HFFc6 (cell line): ENCODE measurements around the gene FUNDC2. TPM values are rescaled to one million over a fixed set of nuclear protein-coding genes. Genes with fewer than 3 reads are reported as not detected.

Experiments used
- DNase-seq: peaks from one replicate; pipeline ENCODE4 v3.0.0-alpha.2; 2018
- H3K27ac Mint-ChIP-seq: 2 replicates; pipeline ENCODE4 v1.8.0; 2020; ENCODE audit warnings: mild to moderate bottlenecking, mixed read lengths
- H3K27me3 Mint-ChIP-seq: 2 replicates; pipeline ENCODE4 v1.8.0; 2021; ENCODE audit warnings: mild to moderate bottlenecking, moderate library complexity, mixed read lengths; ENCODE audit not compliant: insufficient read depth
- H3K36me3 Mint-ChIP-seq: 2 replicates; pipeline ENCODE4 v1.8.0; 2021; ENCODE audit warnings: low read depth, mixed read lengths
- H3K4me1 Mint-ChIP-seq: 2 replicates; pipeline ENCODE4 v1.8.0; 2020; ENCODE audit warnings: low read depth, mixed read lengths
- H3K4me3 Mint-ChIP-seq: 2 replicates; pipeline ENCODE4 v1.8.0; 2020; ENCODE audit warnings: mild to moderate bottlenecking, moderate library complexity, mixed read lengths
- H3K9me3 Mint-ChIP-seq: 2 replicates; pipeline ENCODE4 v1.8.0; 2020; ENCODE audit warnings: mild to moderate bottlenecking, mixed read lengths
- CTCF ChIP-seq: fragments of 200-600 bp; sonication (generic); IDR thresholded peaks from 2 replicates; pipeline ENCODE4 v1.5.0; 2021; ENCODE audit warnings: antibody characterized with exemption, mild to moderate bottlenecking
- total RNA-seq, 6 experiments: library from RNA; stranded (reverse); fragmentation: NEBNext Ultra II Directional; extraction: Animal tissue kit (Norgen Biotek cat#: 25700); gene quantifications; 2 replicates in 1 of 6; 3 replicates in 5 of 6; pipeline ENCODE4 v1.2.3, GENCODE V29; 2021

FUNDC2 gene
- total RNA-seq, 6 experiments from 2014 or later: 50.8 to 55.7 (median 53.3) TPM

DNA sequence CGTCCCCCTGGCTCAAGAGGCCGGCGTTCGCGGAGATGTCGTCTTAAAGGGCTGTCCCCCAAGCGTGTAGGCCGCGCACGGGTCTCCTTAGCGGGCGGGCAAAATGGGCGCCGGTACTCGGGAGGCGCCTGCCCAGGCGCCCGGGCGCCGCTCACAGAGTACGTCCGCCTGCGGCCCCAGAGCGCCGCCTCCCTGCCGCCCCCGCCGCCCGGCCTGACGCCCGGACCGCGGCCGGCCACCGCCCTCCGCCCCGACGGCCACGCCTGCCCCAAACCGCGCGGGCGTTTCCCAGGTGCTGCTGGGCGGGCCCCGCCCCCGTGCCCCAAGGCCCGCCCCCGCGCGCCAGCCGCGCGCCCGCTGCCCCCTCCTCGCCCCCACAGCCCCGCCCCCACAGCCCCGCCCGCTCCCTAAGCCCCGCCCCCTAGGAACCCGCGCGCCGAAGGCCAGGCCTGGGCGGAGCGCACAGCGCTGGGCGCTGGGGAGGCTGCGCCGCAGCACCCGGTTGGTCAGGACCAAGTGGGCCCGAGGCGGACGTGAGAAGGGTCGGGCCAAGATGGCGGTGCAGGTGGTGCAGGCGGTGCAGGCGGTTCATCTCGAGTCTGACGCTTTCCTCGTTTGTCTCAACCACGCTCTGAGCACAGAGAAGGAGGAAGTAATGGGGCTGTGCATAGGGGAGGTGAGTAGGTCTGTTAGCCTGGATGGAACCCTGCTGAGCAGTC, 44.5 kb downstream of the FUNDC2 start, which contains the start of the genes BRCC3, CMC4 and MTCP1:
BRCC3 (plus strand) TSS at position 534 of the 719 bp plus-strand sequence; CDS start at position 554, 20 bp downstream.
CMC4 (minus strand) TSS at position 162 of the 719 bp plus-strand sequence. CDS start 7,113 bp downstream, outside the sequence.
MTCP1 (minus strand) TSS at position 162 of the 719 bp plus-strand sequence. CDS start 5,126 bp downstream, outside the sequence.
- Mint-ChIP-seq H3K4me1 (peaks cover 63% of the 10 kb centered on the region), H3K9me3 (no peaks in the 10 kb centered on the region), H3K27ac (peak within 1 kb of the TSS; percentile 94), H3K27me3 (peaks cover 2% of the 10 kb centered on the region), H3K36me3 (peaks cover 17% of the 10 kb centered on the region), H3K4me3 (peak within 1 kb of the TSS; percentile 93)
- TF ChIP-seq CTCF: no peak
- DNase-seq: peak; percentile 64

GRCh38 chrX:155071694-155072280, 45.1 kb downstream of the FUNDC2 start:
- Mint-ChIP-seq H3K9me3 (no peaks in the 10 kb centered on the region), H3K27ac (peak overlapping the region; percentile 77), H3K36me3 (peaks cover 17% of the 10 kb centered on the region), H3K4me1 (peaks cover 63% of the 10 kb centered on the region), H3K27me3 (peaks cover 2% of the 10 kb centered on the region), H3K4me3 (peak overlapping the region; percentile 93)
- TF ChIP-seq CTCF: no peak
- no peak for DNase-seq

DNA sequence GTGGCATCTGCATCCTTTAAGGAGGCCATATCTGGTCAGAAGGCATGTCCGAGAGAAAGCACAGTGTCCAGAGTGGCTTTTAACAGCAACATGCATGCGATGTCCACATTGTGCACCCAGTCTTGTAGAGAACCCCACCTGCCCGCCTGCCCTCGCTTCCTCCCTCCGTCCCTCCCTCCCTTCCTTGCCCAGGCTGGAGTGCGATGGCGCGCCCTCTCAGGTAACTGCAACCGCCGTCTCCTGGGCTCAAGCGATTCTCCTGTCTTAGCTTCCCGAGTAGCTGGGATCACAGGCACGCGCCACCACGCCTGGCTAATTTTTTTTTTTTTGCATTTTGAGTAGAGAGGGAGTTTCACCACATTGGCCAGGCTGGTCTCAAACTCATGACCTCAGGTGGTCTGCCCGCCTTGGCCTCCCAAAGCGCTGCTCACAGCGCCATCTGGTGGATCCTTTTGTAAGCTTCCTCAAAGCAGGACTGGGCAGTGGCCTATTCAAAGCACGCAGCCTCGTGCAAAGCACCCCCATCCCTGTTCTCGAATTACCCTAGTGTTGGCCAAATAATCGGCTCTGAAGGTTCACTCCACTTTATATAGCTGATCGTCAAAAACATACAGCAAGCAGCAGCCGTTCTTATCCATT, 59.7 kb downstream of the FUNDC2 start:
- Mint-ChIP-seq H3K27me3 (peaks cover 2% of the 10 kb centered on the region), H3K27ac (no peak overlapping the region), H3K36me3 (no peaks in the 10 kb centered on the region; the same call in 1 of the 2 replicates), H3K4me1 (no peaks in the 10 kb centered on the region), H3K4me3 (no peak overlapping the region), H3K9me3 (no peaks in the 10 kb centered on the region)
- TF ChIP-seq CTCF: peak; percentile 79
- no peak for DNase-seq

GRCh38 chrX:155086961-155087735, 60.5 kb downstream of the FUNDC2 start:
- H3K36me3 Mint-ChIP-seq: no peaks in the 10 kb centered on the region; the same call in 1 of the 2 replicates
- H3K9me3 Mint-ChIP-seq: no peaks in the 10 kb centered on the region
- TF ChIP-seq CTCF: no peak
- H3K4me3 Mint-ChIP-seq: no peak overlapping the region
- H3K27me3 Mint-ChIP-seq: peaks cover 2% of the 10 kb centered on the region
- no peak for DNase-seq
- no peak overlapping the region for H3K27ac Mint-ChIP-seq
- H3K4me1 Mint-ChIP-seq: no peaks in the 10 kb centered on the region

DNA sequence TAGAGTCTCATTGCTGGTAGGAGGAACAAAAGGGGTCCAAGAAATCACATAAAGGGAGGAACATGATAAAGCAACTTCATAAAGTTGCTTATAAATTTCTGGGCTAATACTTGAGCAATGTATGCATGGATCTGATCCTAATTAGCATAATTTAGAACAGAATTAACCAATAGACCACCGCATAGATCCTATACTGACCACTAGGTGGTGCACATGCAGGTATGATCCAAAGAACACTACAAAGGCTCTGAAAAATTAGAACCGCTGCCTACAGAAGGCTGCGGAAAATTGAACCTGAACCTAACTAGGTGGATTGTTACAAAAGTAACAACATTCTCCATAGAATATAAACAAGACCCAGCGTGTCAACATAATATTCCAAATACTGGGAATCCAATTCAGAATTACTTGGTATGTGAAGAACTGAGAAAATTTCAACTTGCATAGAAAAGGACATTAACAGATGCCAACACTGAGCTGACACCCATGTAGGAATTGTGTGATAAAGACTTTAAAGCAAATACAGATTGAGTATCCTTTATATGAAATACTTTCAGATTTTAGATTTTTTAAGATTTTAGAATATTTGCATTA, 67.9 kb downstream of the FUNDC2 start:
- no peaks in the 10 kb centered on the region for H3K27me3 Mint-ChIP-seq
- H3K4me1 Mint-ChIP-seq: no peaks in the 10 kb centered on the region
- no peak overlapping the region for H3K4me3 Mint-ChIP-seq
- no peaks in the 10 kb centered on the region; the same call in 1 of the 2 replicates for H3K36me3 Mint-ChIP-seq
- no peak for DNase-seq
- H3K9me3 Mint-ChIP-seq: no peaks in the 10 kb centered on the region
- peak; percentile 82 for TF ChIP-seq CTCF
- H3K27ac Mint-ChIP-seq: no peak overlapping the region
